HEK293 (cell line): ENCODE data around the gene IQSEC1.

Experiments used
- CTCF ChIA-PET: fragments of 350-600 bp; formaldehyde crosslinking; extraction: SDS; loops from one replicate; lab custom pipeline; 2021; ENCODE audit warnings: antibody characterized with exemption; lab: Yijun Ruan, JAX
- POLR2A ChIA-PET: fragments of 300-600 bp; formaldehyde crosslinking; extraction: SDS; loops from one replicate; lab custom pipeline; 2020; ENCODE audit warnings: antibody characterized with exemption, inconsistent platforms; lab: Yijun Ruan, JAX
- H3K27ac ChIP-seq: fragments of 200-500 bp; sonication (Bioruptor generic); 2 replicates; pipeline ENCODE4 v1.5.1; 2014; ENCODE audit warnings: low read depth, low read length, control low read depth, inconsistent platforms; ENCODE audit errors: extremely low read depth
- H3K36me3 ChIP-seq, 2 experiments: fragments of 200-500 bp in 1 of 2; sonication (Bioruptor generic) in 1 of 2; 1 replicate in 1 of 2; 2 replicates in 1 of 2; pipeline ENCODE4 v1.5.1; 2014 to 2017; ENCODE audit warnings: inconsistent platforms in 2 of 2, low read length in 2 of 2; ENCODE audit not compliant: control insufficient read depth in 2 of 2, insufficient read depth in 1 of 2
- H3K4me1 ChIP-seq: fragments of 200-500 bp; sonication (Bioruptor generic); 2 replicates; pipeline ENCODE4 v1.5.1; 2014; ENCODE audit warnings: mild to moderate bottlenecking, low read length, inconsistent platforms; ENCODE audit not compliant: control insufficient read depth, insufficient read depth
- H3K4me3 ChIP-seq: 2 replicates; pipeline ENCODE4 v1.5.1; 2011; ENCODE audit warnings: low read depth, mild to moderate bottlenecking, control low read depth, low read length, moderate library complexity
- H3K9me3 ChIP-seq: fragments of 200-500 bp; sonication (Bioruptor generic); 2 replicates; pipeline ENCODE4 v1.5.1; 2014; ENCODE audit warnings: low read depth, low read length, inconsistent platforms; ENCODE audit not compliant: control insufficient read depth, insufficient read depth
- ATF2 ChIP-seq: fragments of 450-650 bp; formaldehyde crosslinking; IDR thresholded peaks from 2 replicates; pipeline ENCODE4 v1.5.1; 2016; ENCODE audit warnings: missing biosample characterization, missing genetic modification characterization, low read depth
- OVOL3 ChIP-seq: fragments of 450-650 bp; formaldehyde crosslinking; IDR thresholded peaks from 2 replicates; pipeline ENCODE4 v1.5.1; 2016; ENCODE audit warnings: missing biosample characterization, missing genetic modification characterization
- SETDB1 ChIP-seq: IDR thresholded peaks from one replicate; pipeline ENCODE4 v1.6.1; 2017; ENCODE audit warnings: mild to moderate bottlenecking, low read length, moderate library complexity, mixed read lengths; ENCODE audit not compliant: insufficient read length
- TRIM28 ChIP-seq: IDR thresholded peaks from 2 replicates; pipeline ENCODE4 v1.6.1; 2011; ENCODE audit warnings: low read length, control low read depth, borderline replicate concordance
- ZBTB17 ChIP-seq: fragments of 450-650 bp; formaldehyde crosslinking; IDR thresholded peaks from 2 replicates; pipeline ENCODE4 v1.5.1; 2016; ENCODE audit warnings: missing biosample characterization, missing genetic modification characterization
- ZBTB26 ChIP-seq: fragments of 450-650 bp; formaldehyde crosslinking; optimal IDR thresholded peaks from 2 replicates; pipeline ENCODE3; 2016; ENCODE audit warnings: missing biosample characterization, mild to moderate bottlenecking, missing genetic modification characterization
- ZFP41 ChIP-seq: fragments of 450-650 bp; formaldehyde crosslinking; IDR thresholded peaks from 2 replicates; pipeline ENCODE4 v1.5.1; 2016; ENCODE audit warnings: missing biosample characterization, missing genetic modification characterization, borderline replicate concordance
- ZNF10 ChIP-seq: fragments of 450-650 bp; formaldehyde crosslinking; IDR thresholded peaks from 2 replicates; pipeline ENCODE4 v1.5.1; 2017; ENCODE audit warnings: missing biosample characterization, missing genetic modification characterization
- ZNF16 ChIP-seq: fragments of 450-650 bp; formaldehyde crosslinking; IDR thresholded peaks from 2 replicates; pipeline ENCODE4 v1.5.1; 2016; ENCODE audit warnings: low read depth, missing biosample characterization, missing genetic modification characterization
- ZNF169 ChIP-seq: fragments of 450-650 bp; formaldehyde crosslinking; IDR thresholded peaks from 2 replicates; pipeline ENCODE4 v1.5.1; 2016; ENCODE audit warnings: missing biosample characterization, missing genetic modification characterization
- ZNF211 ChIP-seq: fragments of 450-650 bp; formaldehyde crosslinking; IDR thresholded peaks from 2 replicates; pipeline ENCODE4 v1.5.1; 2016; ENCODE audit warnings: low read depth, missing biosample characterization, missing genetic modification characterization
- ZNF311 ChIP-seq: fragments of 450-650 bp; formaldehyde crosslinking; IDR thresholded peaks from 2 replicates; pipeline ENCODE4 v1.5.1; 2017; ENCODE audit warnings: missing biosample characterization, missing genetic modification characterization, borderline replicate concordance
- ZNF529 ChIP-seq: fragments of 450-650 bp; formaldehyde crosslinking; IDR thresholded peaks from 2 replicates; pipeline ENCODE4 v1.5.1; 2017; ENCODE audit warnings: missing genetic modification characterization, missing biosample characterization; ENCODE audit not compliant: insufficient replicate concordance
- ZNF571 ChIP-seq: fragments of 450-650 bp; formaldehyde crosslinking; IDR thresholded peaks from 2 replicates; pipeline ENCODE4 v1.5.0; 2017; ENCODE audit warnings: missing biosample characterization, missing genetic modification characterization
- ZNF610 ChIP-seq: fragments of 450-650 bp; formaldehyde crosslinking; IDR thresholded peaks from 2 replicates; pipeline ENCODE4 v1.5.1; 2016; ENCODE audit warnings: missing biosample characterization, missing genetic modification characterization, borderline replicate concordance
- ZNF623 ChIP-seq: fragments of 450-650 bp; formaldehyde crosslinking; IDR thresholded peaks from 2 replicates; pipeline ENCODE4 v1.5.1; 2016; ENCODE audit warnings: missing biosample characterization, missing genetic modification characterization
- ZNF791 ChIP-seq: fragments of 450-650 bp; formaldehyde crosslinking; IDR thresholded peaks from 2 replicates; pipeline ENCODE4 v1.5.1; 2016; ENCODE audit warnings: missing biosample characterization, missing genetic modification characterization
- ZNF843 ChIP-seq: fragments of 450-650 bp; formaldehyde crosslinking; IDR thresholded peaks from 2 replicates; pipeline ENCODE4 v1.5.1; 2016; ENCODE audit warnings: missing biosample characterization, missing genetic modification characterization
- TF ChIP-seq, protein P1 (sequence below): fragments of 450-650 bp; formaldehyde crosslinking; IDR thresholded peaks from 2 replicates; pipeline ENCODE4 v1.5.0; 2017; ENCODE audit warnings: missing biosample characterization, missing genetic modification characterization, borderline replicate concordance
- TF ChIP-seq, protein P2 (sequence below): fragments of 450-650 bp; formaldehyde crosslinking; IDR thresholded peaks from 2 replicates; pipeline ENCODE4 v1.5.1; 2016; ENCODE audit warnings: missing biosample characterization, missing genetic modification characterization

IQSEC1 gene

DNA sequence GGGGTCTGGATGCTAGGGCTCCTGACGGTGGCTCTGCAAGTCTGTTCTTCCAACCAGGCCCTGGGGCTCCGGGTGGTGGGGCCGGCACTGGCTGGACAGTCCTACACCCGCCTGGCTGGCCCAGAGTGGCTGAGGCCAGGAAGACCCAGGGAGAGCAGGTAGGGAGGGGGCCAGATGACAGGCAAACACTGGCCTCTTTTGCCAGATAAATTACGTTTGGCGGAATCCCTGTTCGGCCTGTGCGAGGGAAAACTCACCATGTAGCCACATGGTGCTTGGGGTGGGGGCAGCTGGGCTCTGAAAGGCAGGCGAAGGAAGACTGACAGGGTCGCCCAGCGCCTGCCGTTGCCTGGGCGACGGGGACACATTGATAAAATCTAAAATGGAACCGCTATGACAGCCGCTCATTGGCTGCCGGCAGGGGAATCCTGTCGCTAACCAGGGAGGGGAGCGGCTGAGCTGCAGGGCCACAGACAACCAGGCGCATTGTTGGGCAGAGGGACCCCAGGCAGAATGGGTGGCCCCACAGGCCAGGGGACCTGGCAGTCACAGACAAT lies 30.4 kb downstream of the IQSEC1 start:
- Histone ChIP-seq H3K27ac (no peak overlapping the region), H3K4me3 (no peak overlapping the region), H3K9me3 (no peaks in the 10 kb centered on the region)
- CTCF ChIA-PET, result no interaction called here
- TF ChIP-seq ZNF843, result no peak
- no peak for TF ChIP-seq ZBTB17 (tag by site-specific recombination)
- TF ChIP-seq OVOL3 (tag by site-specific recombination), result no peak
- no peak for TF ChIP-seq ZNF169 (tag by site-specific recombination)
- TF ChIP-seq SETDB1, result no peak
- TF ChIP-seq, protein P1, sequence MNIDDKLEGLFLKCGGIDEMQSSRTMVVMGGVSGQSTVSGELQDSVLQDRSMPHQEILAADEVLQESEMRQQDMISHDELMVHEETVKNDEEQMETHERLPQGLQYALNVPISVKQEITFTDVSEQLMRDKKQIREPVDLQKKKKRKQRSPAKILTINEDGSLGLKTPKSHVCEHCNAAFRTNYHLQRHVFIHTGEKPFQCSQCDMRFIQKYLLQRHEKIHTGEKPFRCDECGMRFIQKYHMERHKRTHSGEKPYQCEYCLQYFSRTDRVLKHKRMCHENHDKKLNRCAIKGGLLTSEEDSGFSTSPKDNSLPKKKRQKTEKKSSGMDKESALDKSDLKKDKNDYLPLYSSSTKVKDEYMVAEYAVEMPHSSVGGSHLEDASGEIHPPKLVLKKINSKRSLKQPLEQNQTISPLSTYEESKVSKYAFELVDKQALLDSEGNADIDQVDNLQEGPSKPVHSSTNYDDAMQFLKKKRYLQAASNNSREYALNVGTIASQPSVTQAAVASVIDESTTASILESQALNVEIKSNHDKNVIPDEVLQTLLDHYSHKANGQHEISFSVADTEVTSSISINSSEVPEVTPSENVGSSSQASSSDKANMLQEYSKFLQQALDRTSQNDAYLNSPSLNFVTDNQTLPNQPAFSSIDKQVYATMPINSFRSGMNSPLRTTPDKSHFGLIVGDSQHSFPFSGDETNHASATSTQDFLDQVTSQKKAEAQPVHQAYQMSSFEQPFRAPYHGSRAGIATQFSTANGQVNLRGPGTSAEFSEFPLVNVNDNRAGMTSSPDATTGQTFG (tag by site-specific recombination), result no peak
- no peak for TF ChIP-seq ZNF610 (tag by site-specific recombination)
- TF ChIP-seq, protein P2, sequence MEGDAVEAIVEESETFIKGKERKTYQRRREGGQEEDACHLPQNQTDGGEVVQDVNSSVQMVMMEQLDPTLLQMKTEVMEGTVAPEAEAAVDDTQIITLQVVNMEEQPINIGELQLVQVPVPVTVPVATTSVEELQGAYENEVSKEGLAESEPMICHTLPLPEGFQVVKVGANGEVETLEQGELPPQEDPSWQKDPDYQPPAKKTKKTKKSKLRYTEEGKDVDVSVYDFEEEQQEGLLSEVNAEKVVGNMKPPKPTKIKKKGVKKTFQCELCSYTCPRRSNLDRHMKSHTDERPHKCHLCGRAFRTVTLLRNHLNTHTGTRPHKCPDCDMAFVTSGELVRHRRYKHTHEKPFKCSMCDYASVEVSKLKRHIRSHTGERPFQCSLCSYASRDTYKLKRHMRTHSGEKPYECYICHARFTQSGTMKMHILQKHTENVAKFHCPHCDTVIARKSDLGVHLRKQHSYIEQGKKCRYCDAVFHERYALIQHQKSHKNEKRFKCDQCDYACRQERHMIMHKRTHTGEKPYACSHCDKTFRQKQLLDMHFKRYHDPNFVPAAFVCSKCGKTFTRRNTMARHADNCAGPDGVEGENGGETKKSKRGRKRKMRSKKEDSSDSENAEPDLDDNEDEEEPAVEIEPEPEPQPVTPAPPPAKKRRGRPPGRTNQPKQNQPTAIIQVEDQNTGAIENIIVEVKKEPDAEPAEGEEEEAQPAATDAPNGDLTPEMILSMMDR (tag by site-specific recombination), result no peak
- TF ChIP-seq ZNF311 (tag by site-specific recombination), result no peak
- TF ChIP-seq ZNF529 (tag by site-specific recombination), result no peak
- TF ChIP-seq, all 188 proteins: peak for 0
- POLR2A ChIA-PET, result no interaction called here
- H3K36me3 ChIP-seq, result no peaks in the 10 kb centered on the region
- no peaks in the 10 kb centered on the region for H3K4me1 ChIP-seq

- POLR2A ChIA-PET, result no interaction called here
Measured at GRCh38 chr3:13042127-13042701, 31.0 kb downstream of the IQSEC1 start.

More at GRCh38 chr3:13042127-13042701, 31.0 kb downstream of the IQSEC1 start:
- H3K36me3 ChIP-seq, result no peaks in the 10 kb centered on the region
- no peaks in the 10 kb centered on the region for H3K9me3 ChIP-seq
- CTCF ChIA-PET, result no interaction called here
- no peak for TF ChIP-seq TRIM28
- no peak for TF ChIP-seq ZNF211 (tag by site-specific recombination)
- TF ChIP-seq ZNF791 (tag by site-specific recombination), result no peak
- TF ChIP-seq ZNF10 (tag by site-specific recombination), result no peak
- no peak for TF ChIP-seq ZFP41 (tag by site-specific recombination)
- TF ChIP-seq ZNF571 (tag by site-specific recombination), result no peak
- no peak for TF ChIP-seq ZNF623
- no peak for TF ChIP-seq ZBTB26
- TF ChIP-seq ATF2 (tag by site-specific recombination), result no peak
- TF ChIP-seq ZNF16, result no peak
- no peaks in the 10 kb centered on the region for H3K4me1 ChIP-seq
- no peak overlapping the region for H3K27ac ChIP-seq
- H3K4me3 ChIP-seq, result no peak overlapping the region
